Liver (tissue), 9 donors: ENCODE measurements around the gene MAP1LC3B2. TPM values are rescaled to one million over a fixed set of nuclear protein-coding genes. Genes with fewer than 3 reads are reported as not detected.

Source experiments
- DNase-seq: peaks from one replicate; pipeline ENCODE4 v3.0.0-alpha.2; 2017; ENCODE audit warnings: low spot score
- H3K27ac ChIP-seq, 2 donors: one replicate each; pipeline ENCODE4 v1.7.0; 2013; ENCODE audit warnings: inconsistent platforms in 2 of 2, low read length in 2 of 2, control low read depth in 1 of 2, low read depth in 1 of 2, mild to moderate bottlenecking in 1 of 2
- H3K27me3 ChIP-seq, 4 donors: one replicate each; pipeline versions ENCODE4 v1.6.1 to v1.7.0; 2013; ENCODE audit warnings: low read length in 3 of 4, inconsistent platforms in 1 of 4, mild to moderate bottlenecking in 1 of 4, moderate library complexity in 1 of 4; ENCODE audit not compliant: control insufficient read depth in 4 of 4, insufficient read depth in 4 of 4
- H3K36me3 ChIP-seq, 4 donors: one replicate each; pipeline versions ENCODE4 v1.6.1 to v1.7.0; 2013; ENCODE audit warnings: low read length in 3 of 4, mild to moderate bottlenecking in 3 of 4, low read depth in 1 of 4, moderate library complexity in 1 of 4; ENCODE audit not compliant: control insufficient read depth in 4 of 4, insufficient read depth in 3 of 4
- H3K4me1 ChIP-seq, 4 donors: one replicate each; pipeline versions ENCODE4 v1.6.1 to v1.7.0; 2013; ENCODE audit warnings: low read length in 3 of 4, mild to moderate bottlenecking in 3 of 4, moderate library complexity in 1 of 4; ENCODE audit not compliant: control insufficient read depth in 4 of 4, insufficient read depth in 4 of 4
- H3K4me3 ChIP-seq, 3 donors: one replicate each; pipeline versions ENCODE4 v1.6.1 to v1.7.0; 2013; ENCODE audit warnings: low read length in 3 of 3, control low read depth in 1 of 3, low read depth in 1 of 3, mild to moderate bottlenecking in 1 of 3
- H3K9ac ChIP-seq, 2 donors: one replicate each; pipeline ENCODE4 v1.7.0; 2013; ENCODE audit warnings: low read length in 2 of 2, mild to moderate bottlenecking in 2 of 2, moderate library complexity in 2 of 2, control low read depth in 1 of 2, low read depth in 1 of 2
- H3K9me3 ChIP-seq, 4 donors: one replicate each; pipeline versions ENCODE4 v1.6.1 to v1.7.0; 2013; ENCODE audit warnings: low read length in 3 of 4; ENCODE audit not compliant: control insufficient read depth in 4 of 4
- CTCF ChIP-seq: fragments of 150-350 bp; IDR thresholded peaks from 2 replicates; pipeline ENCODE4 v1.5.1; 2017; ENCODE audit warnings: improper control_type of control experiment, low read depth, low read length; ENCODE audit not compliant: missing input control
- EGR1 ChIP-seq, 2 donors: IDR thresholded peaks; 2 replicates each; pipeline ENCODE4 v1.6.1; 2016 to 2018; ENCODE audit warnings: antibody characterized with exemption in 2 of 2, low read depth in 2 of 2
- FOXA1 ChIP-seq: IDR thresholded peaks from 2 replicates; pipeline ENCODE4 v1.6.1; 2016; ENCODE audit warnings: antibody characterized with exemption
- GABPA ChIP-seq, 2 donors: IDR thresholded peaks in 1 of 2; conservative IDR thresholded peaks in 1 of 2; 2 replicates each; pipeline ENCODE4 v1.6.1; 2016; ENCODE audit warnings: antibody characterized with exemption in 2 of 2, mild to moderate bottlenecking in 1 of 2, moderate library complexity in 1 of 2
- HNF4A ChIP-seq, 2 donors: conservative IDR thresholded peaks; 2 replicates each; pipeline ENCODE4 v1.6.1; 2016; ENCODE audit warnings: antibody characterized with exemption in 2 of 2, mild to moderate bottlenecking in 2 of 2
- HNF4G ChIP-seq: IDR thresholded peaks from 2 replicates; pipeline ENCODE4 v1.6.1; 2016; ENCODE audit warnings: antibody characterized with exemption
- JUND ChIP-seq, 2 donors: IDR thresholded peaks; 2 replicates each; pipeline ENCODE4 v1.6.1; 2016; ENCODE audit warnings: antibody characterized with exemption in 2 of 2
- MAX ChIP-seq: IDR thresholded peaks from 2 replicates; pipeline ENCODE4 v1.6.1; 2016; ENCODE audit warnings: antibody characterized with exemption
- NR2F2 ChIP-seq: IDR thresholded peaks from 2 replicates; pipeline ENCODE4 v1.6.1; 2016; ENCODE audit warnings: antibody characterized with exemption
- REST ChIP-seq: IDR thresholded peaks from 2 replicates; pipeline ENCODE4 v1.6.1; 2016; ENCODE audit warnings: antibody characterized with exemption, mild to moderate bottlenecking
- RXRA ChIP-seq, 2 donors: IDR thresholded peaks; 2 replicates each; pipeline ENCODE4 v1.6.1; 2017 to 2018; ENCODE audit warnings: antibody characterized with exemption in 2 of 2, mild to moderate bottlenecking in 1 of 2
- SP1 ChIP-seq: IDR thresholded peaks from 2 replicates; pipeline ENCODE4 v1.6.1; 2018; ENCODE audit warnings: antibody characterized with exemption, mild to moderate bottlenecking
- TAF1 ChIP-seq: conservative IDR thresholded peaks from 2 replicates; pipeline ENCODE4 v1.6.1; 2016; ENCODE audit warnings: antibody characterized with exemption, mild to moderate bottlenecking
- WGBS: extraction: QIAGEN DNeasy Blood & Tissue Kit; methylation state at CpG from one replicate; pipeline ENCODE4 v1.1.7; 2013; 5-methylcytosine and 5-hydroxymethylcytosine counted together
- polyA plus RNA-seq, 2 donors: library from polyadenylated mRNA; stranded (reverse) in 1 of 2; unstranded in 1 of 2; fragments of 200-250 nt in 1 of 2; fragments of >200 nt in 1 of 2; fragmentation: Nextera tagmentation in 1 of 2; extraction: Ambion mirVana in 1 of 2; gene quantifications; one replicate each; pipeline versions ENCODE4 v1.2.1 to v1.2.3, GENCODE V29; 2013 to 2015
- total RNA-seq, 2 donors: library from RNA; depleted of rRNA; stranded (reverse); fragments of >200 nt; gene quantifications; one replicate each; pipeline ENCODE4 v1.2.3, GENCODE V29; 2014
- donor health status: healthy.
- donor health status: healthy.
- donor health status: healthy.
- donor health status: healthy.
- donor health status: healthy.

Gene MAP1LC3B2
- total and polyA plus RNA-seq, 4 donors, result 1.3 to 7.7 TPM; not detected in 2

GRCh38 chr12:116545144-116545543 is 14.0 kb upstream of the MAP1LC3B2 start:
- H3K9ac ChIP-seq, result no peak overlapping the region
- H3K27me3 ChIP-seq, result no peaks in the 10 kb centered on the region
- no peaks in the 10 kb centered on the region for H3K36me3 ChIP-seq
- 82% methylated on average over 6 of the region's 6 CpGs for WGBS
- no peaks in the 10 kb centered on the region for H3K9me3 ChIP-seq
- no peak overlapping the region for H3K27ac ChIP-seq
- no peak for DNase-seq
- no peak overlapping the region for H3K4me3 ChIP-seq
- TF ChIP-seq MAX (no peak), TAF1 (no peak), GABPA (IDR thresholded peaks at IDR 0.05 in 1 of 2, conservative IDR thresholded peaks at IDR 0.05 in 1 of 2) (no peak), REST (no peak), SP1 (no peak), HNF4G (no peak)
- H3K4me1 ChIP-seq, result peaks cover 0 to 6% (median 2%) of the 10 kb centered on the region in 4 donors

GRCh38 chr12:116545936-116546335 is 13.2 kb upstream of the MAP1LC3B2 start:
- TF ChIP-seq NR2F2, result no peak
- TF ChIP-seq JUND (IDR thresholded peaks at IDR 0.05), result no peak
- no peak for TF ChIP-seq HNF4G
- no peak for TF ChIP-seq TAF1
- TF ChIP-seq GABPA (IDR thresholded peaks at IDR 0.05 in 1 of 2, conservative IDR thresholded peaks at IDR 0.05 in 1 of 2), result no peak
- TF ChIP-seq HNF4A (conservative IDR thresholded peaks at IDR 0.05), result no peak
- TF ChIP-seq RXRA (IDR thresholded peaks at IDR 0.05), result no peak
- no peak for TF ChIP-seq EGR1 (IDR thresholded peaks at IDR 0.05; ENCODE audit: low read depth in 2 of 2)
- no peak for TF ChIP-seq CTCF
- no peak for TF ChIP-seq FOXA1
- WGBS, result 81% methylated on average over 6 of the region's 6 CpGs
- no peak for DNase-seq
- no peaks in the 10 kb centered on the region for H3K27me3 ChIP-seq
- no peaks in the 10 kb centered on the region for H3K9me3 ChIP-seq
- no peak overlapping the region for H3K4me3 ChIP-seq
- H3K9ac ChIP-seq, result no peak overlapping the region
- peaks cover 0 to 6% (median 2%) of the 10 kb centered on the region in 4 donors for H3K4me1 ChIP-seq
- no peak overlapping the region for H3K27ac ChIP-seq
- H3K36me3 ChIP-seq, result no peaks in the 10 kb centered on the region
